SIG-M5 treated with dmso at 0.1 percent for 504 hours (cell line): ENCODE data around the gene POU2F2.
"Not testable (repeated sequence)": the region's sequence is repeated elsewhere in the genome, so short reads cannot be mapped to it uniquely, and the experiment has no call there.

Experiments used
- DNase-seq: peaks from one replicate; lab custom pipeline; 2025; ENCODE audit not compliant: unreplicated experiment; lab: John Stamatoyannopoulos, UW

POU2F2 gene

DNA sequence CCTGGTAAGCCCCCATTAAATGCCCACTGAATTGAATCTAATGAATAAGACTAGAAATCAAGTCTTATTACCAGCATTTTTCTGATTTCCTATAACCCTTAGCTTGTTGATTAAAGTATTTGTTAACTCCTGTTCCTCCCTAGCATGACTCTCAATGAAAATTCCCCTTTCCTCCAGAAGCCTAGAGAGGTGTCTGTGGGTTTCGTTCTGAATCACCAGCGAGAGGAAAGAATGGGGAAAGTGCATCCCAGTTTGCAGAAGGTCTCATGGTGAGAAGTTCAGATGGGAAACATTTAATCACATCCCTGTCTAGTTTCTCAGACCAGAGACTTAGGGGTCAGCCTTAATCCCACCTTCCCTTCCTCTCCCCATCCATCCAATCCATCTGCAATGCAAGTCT, 26.9 kb downstream of the POU2F2 start:
- no peak for DNase-seq

DNA sequence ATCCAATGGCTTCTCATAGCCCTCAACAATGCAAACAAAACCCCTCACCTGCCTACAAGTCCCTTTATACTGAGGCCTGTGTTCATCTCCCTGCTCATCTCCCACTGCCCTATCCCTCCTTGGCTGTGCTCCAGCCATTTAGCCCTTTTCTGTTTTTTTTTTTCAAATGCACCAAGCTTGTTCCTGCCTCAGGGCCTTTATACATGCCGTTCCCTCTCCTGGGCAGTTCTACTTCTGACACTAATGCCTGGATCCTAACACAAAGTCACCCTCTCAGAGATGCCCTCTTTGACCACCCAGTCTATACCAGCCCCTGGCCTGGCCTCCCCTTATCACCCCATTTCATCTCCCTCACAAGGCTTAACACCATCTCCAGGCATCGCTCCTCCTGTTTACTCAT, 29.4 kb downstream of the POU2F2 start:
- DNase-seq: no peak

DNA sequence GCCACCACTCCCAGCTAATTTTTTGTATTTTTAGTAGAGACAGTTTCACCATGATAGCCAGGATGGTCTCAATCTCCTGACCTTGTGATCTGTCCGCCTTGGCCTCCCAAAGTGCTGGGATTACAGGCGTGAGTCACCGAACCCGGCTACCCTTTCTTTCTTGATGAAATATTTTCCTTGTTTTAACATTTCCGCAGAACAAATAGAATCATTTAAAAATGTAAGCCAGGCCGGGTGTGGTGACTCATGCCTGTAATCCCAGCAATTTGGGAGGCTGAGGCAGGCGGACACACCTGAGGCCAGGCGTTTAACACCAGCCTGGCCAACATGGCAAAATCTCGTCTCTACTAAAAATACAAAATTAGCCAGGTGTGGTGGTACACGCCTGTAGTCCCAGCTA, 32.0 kb downstream of the POU2F2 start:
- DNase-seq: not testable (repeated sequence)

DNA sequence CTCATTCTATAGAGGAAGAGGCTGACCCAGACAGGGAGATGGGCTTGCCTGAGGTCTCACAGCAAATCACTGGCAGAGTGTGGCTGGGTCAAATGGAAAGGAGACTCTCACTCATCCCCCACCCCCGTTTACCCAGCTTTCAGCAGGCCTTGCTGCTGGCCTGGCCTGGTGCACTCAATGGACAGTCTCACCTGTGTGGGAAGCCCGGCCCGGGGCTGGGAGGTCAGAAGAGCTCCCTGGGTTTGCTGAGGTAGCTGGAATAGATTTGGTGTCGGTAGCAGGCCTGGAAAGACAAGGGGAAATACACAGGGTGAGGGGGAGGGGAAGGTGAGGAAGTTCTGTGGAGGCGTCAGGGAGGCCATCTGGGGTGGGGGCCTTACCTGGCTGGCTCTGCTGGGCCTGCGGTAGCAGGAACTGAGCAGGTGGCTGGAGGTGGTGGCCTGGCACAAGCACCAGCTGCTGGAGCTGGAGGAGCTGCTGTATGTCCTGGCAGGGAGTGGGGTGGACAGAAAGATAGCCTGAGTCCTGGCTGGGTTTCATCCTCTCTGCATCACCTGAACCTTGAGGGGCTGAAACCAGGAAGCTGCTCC, 32.8 kb downstream of the POU2F2 start:
- no peak for DNase-seq

DNA sequence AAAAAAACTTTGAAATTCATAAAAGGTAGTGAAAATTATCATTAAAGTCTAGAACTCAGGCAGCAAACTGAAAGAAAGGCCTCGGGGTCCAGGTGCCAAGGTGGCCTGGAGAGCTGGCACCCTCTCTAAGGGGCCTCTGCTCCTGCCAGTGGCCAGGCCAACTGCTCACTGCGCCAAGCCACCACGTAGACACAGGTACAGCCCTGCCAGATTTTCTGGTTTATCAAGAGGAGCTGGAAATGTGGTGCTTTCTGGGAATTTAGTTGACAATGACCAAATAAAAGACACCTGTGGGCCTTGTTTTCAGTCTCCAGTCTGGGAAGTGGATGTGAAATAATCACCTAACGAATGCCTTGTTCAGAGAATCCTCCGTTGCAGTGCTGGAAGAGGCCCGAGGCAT, 33.5 kb downstream of the POU2F2 start:
- no peak for DNase-seq

DNA sequence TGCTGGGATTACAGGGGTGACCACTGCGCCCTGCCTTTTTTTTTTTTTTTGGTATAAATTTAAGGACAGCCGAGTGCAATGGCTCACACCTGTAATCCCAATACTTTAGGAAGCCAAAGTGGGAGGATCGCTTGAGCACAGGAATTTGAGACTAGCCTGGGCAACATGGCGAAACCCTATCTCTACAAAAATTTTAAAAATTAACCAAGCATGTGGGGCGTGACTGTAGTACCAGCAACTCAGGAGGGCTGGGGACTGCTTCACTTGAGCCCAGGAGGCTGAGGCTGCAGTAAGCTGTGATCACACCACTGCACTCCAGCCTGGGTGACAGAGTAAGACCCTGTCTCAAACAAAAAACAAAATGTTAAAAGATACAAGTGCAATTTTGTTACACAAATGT, 34.8 kb downstream of the POU2F2 start:
- DNase-seq: no peak

DNA sequence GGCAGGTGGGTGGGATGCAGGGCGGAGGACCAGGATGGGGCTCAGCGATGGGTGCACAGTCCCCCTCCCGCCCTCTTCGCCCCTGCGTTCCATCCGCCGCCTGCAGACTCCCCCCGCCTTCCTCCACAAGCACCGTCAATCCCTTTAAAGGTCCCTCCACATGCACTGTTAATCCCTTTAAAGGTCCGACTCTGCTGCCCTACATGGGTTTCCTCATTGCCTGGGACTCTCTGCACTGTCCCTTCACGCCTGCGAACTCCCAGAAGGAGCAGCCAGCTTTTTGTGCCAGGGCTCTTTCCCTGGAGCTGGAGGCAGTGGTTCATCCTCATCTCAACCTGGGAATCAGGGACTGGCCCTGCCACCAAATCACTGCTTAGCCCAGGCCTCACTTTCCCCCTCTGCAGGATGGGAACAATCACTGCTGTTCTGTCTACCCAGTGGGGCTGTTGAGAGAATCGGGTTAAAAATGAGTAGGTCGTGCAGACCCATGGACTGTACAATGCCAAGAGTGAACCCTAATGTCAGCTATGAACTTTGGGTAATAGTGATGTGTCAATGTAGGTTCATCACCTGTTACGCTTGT, 35.9 kb downstream of the POU2F2 start:
- no peak for DNase-seq

DNA sequence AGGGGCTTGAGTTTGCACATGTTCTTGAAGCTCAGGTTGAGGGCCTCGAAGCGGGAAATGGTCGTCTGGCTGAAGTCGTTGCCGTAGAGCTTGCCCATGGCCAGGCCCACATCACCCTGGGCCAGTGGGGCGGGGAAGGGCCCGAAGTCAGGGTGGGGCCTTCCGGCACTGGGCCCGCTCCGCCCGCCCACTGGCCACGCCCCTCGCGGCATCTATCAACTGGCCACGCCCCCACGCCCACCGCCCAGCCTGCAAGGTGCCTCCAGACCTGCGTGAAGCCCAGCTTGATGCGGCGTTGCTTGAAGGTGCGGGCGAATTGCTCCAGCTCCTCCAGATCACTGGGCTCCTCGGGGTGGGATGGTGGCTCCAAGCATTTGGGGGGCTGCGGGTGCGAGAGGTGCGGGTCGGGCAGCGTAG, 36.4 kb downstream of the POU2F2 start:
- no peak for DNase-seq

DNA sequence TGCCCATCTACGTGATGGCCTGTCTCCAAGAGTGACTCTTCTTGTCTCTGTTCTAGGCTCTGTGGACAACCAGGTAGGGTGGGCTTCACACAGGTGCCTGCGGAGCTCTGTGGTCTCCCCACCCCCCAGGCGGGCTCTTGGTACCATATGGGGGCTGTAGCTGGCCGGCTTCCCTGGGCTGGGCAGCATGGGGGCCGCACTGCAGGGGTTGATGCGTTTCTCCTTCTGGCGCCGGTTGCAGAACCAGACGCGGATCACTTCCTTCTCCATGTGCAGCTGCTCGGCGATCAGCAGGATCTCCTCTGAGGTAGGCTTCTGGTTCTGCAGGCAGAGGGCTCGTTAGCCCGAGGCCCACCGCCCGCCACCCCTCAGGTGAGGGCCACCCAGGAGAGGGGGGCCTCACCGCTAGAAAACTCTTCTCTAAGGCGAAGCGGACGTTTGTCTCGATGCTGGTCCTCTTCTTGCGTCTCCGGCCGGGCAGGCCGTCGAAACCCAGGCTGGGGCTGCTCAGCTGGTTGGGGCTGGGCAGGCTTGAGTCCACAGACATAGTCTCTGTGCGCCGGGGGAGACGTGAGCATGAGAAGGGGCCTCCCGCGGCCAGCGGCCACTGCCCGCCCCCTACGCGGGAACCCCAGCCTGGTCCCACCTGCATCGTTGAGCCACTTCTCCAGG, 37.0 kb downstream of the POU2F2 start:
- no peak for DNase-seq

DNA sequence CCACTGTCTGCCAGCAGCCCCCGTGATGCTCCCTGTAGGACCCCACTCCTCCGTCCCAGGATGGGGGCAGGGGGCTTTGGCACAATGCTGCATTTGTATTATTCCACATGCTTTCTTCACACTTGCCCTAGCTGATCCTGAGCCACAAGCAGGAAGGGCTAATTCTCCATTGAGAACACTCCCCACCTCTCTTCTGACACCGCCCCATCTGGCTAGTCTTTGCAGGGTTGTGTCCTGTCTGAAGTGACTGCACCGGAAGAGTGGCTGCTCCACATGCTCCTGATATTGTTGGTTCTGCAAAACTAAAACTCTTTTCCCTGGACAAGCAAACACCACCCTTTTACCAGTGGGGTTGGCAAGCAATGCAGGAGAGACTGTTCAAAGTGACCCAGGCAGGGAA, 38.3 kb downstream of the POU2F2 start:
- no peak for DNase-seq

DNA sequence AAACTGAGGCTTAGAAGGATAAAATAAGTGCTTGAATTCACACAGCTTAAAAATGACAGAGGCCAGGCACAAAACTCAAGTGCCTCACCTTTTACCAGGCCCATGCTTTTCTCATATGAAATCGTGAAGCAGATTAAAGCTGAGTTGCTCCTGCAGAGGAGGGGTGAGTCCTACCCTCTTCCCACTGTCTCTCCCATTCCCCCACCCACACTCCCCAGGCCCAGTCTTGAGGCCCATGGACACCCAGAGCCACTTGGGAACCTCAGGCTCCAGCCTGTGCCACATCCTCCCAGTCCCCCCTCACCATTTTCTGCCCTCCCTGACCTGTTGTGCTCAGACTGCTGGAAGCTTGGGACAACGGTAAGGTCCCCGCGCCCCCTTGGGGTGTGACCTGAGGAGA, 38.7 kb downstream of the POU2F2 start:
- no peak for DNase-seq

DNA sequence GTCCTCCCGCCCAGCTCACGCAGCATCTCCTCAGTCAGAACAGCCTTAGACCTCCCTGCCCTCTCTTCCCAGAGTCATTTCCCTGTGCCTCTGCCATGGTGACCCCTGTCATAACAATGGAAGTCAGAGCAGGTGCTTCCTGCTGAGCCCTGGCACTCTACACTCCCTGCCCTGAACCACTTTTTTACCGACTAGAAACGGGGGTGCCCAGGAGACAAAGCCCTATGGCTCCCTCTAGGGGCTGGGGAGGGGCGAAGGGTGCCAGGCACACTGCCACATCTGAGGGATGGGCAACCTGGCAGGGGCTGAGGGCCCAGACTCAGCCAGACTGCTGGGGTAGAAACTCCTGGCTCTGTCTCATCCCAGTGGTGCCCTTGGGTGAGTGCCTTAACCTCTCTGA, 39.9 kb downstream of the POU2F2 start:
- DNase-seq: no peak

DNA sequence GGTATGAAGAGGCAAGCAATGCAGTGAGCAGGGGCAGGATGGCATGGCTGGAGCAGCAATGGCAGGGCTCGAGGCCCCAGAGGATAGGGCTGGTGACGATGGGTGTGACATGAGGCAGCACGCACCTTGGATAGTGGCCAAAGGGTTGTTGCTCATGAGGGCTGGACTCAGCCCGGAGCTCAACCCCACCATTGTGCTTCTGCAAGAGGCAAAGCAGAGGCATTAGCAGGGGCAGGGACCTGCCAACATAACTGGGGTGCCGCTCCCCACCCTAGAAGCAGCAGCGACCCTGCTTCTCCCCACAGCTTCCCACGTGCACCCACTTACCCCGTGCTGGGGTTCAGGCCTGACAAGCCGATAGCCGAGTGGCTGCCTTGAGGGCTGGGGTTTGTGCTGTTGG, 40.5 kb downstream of the POU2F2 start:
- no peak for DNase-seq

DNA sequence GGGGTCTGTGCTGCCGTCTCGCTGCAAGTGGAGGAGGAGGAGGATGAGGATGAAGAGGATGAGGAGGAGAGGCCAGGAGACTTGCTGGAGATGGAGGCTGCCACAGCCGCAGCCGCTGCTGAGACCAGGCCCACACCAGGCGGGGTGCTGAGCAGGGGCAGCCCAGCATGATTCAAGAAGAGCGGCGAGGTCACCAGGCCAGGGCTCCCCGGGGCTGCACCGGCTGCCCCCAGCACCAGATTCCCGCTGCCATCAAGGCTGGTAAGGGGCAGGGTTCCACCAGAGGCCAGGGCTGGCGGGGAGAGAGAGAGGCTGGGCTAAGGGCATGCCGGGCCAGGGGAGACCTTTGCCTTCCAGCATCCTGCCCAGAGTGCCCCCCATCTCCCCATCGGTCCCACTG, 40.9 kb downstream of the POU2F2 start:
- no peak for DNase-seq

DNA sequence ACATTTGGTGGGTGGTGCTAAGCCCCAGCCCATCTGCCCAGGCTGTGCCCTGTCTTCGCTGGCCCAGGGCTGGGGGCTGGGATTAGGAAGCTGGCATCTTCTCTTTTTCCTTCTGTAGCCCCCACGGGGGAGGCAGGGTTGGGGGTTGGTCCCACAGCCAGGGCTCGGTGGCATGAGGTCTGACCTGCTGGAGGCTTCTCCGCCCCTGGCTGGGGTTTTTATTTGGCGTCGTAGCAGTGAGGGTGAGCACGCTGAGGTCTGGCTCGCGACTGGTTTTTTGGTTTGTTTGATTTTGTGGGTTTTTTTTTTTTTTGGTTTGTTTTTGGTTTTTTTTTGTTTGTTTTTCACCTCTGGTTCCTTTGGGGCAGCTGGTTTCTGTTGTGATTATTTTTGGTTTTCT, 41.6 kb downstream of the POU2F2 start:
- DNase-seq: no peak

DNA sequence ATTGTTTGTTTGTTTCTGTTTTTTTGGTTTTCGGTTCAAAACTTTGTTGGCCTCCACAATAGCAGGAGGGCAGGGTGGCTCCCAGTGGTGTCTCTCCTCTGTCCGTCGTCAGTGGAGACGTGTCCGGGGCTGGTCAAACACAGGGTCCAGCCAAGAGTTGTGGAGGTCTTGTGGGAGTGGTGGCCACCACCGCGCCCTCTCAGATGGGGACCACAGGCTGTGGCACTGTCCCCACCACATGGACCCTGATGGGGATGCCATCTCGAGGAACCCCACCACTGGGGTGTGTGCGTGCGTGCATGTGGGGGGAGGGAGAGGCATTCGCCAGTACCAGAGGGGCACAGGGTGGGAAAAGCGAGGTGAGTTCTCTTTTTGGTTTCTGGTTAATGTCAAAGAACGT, 42.5 kb downstream of the POU2F2 start:
- no peak for DNase-seq

DNA sequence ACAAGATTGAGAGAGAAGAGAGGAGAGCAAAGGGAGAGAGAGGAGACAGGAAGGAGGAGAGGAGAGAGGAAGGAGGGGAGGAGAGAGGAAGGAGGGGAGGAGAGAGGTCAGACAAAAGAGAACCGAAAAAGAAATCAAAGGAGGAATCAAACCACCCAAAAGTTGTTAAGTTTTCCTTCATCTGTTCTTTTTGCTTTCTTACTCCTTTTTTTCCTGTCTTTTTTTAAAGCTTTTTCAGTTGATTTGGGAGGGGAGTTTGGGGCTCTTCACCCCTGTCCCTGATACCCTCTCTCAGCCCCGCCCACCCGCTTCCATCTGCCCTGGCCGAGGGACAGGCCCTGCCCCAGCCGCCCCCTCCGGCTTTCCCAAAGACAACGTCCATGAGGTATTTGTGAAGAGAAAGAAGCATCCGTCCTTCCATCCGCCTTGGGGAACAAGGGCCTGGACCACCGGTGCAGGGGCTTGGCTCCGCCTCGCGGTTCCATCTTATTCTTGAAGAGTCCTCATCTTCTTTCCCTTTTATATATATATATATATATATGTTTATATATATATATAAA, 43.0 kb downstream of the POU2F2 start:
- no peak for DNase-seq

DNA sequence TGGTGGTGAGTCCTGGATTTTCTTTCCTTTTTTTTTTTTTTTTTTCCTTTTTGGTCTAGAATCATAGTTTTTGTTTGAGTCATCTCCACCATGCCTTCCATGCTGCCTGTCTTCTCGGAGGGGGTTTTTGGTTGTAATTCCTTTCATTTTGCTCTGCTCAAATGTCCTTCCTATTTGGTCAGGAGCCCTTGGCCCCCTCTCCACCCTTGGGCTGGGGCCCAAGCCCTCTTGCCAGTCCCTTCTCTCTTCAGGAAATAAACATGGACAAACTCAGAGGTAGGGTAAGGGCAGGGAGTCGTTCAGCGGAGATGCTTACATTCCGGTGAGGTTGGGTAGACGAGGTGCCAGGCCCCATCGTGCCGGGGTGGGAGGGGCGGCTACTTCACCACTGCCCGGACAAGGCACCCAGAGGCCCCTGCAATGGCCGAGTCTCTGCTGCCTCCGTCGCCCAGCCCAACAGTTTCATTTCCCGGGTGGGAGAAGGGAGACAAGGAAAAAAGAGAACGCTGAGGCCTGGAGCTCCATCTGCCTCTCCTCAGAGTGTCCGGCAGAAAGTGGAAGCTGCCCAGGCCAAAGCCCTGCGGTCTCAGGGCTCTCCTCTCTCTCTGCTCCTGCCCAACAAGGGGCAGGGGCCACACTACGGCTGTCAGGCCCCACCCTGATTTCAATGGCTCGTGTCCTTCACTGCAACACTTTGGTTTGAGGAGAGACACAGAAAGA, 43.6 kb downstream of the POU2F2 start:
- no peak for DNase-seq

DNA sequence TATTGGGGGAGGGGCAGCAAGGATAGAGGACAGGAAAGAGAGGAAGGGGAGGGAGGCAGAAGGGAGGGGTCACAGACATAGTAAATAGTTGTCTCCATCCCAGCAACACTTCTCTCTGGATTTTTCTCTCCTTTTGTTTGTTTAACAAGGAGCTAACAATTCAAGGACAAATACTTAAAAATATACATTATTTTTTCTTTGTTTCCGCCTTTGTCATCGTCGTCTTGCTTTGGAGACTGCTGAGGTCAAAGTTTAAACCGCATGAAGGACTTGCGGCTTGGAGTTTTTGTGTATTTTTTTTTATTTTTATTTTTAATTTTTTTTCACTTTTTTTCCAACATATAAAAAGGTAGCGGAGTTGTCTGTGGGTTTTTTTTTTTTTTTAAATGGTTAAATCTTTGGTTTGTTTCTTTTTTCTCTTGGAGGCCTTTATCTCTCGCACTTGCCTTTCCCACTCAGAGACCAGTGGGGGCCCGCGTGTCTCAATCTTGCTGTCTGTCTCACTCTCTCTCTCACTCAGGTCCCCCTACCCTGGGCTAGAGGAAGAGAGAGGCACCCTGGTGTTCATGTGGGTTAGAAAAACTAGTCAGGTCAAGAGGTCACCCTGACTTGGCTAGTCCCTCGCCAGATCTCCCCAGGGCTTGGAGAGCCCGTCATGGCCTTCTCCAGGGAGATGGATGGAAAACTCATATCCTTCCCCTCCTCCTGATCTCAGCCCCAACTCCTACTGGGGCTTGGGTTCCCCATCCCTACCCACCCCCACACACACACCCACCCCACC, 45.3 kb downstream of the POU2F2 start:
- DNase-seq: no peak

DNA sequence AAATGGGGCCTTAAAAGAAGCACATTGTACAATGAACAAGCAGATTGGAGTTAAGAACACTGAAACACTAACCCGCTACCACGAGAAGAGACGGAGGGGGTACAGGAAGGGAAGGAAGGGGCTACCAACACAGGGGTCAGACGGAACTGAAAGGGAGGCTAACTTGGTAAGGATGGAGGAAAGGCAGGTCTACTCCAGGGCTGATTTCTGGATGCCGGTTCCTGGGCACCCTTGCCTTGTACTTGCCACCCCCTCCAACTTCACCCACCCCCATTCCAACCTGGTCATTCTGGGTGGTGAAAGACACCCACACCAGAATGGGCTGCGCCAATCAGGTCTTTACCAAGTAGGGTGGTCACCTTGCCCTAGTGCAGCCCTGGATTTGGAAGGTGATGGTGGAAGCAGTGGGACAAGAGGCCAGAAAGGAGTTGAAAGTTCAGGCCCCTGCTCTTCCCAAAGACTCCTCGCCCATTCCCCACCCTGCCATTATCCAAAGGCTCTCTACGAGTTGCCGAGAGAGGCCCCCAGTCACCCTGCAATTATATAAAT, 46.0 kb downstream of the POU2F2 start:
- no peak for DNase-seq

DNA sequence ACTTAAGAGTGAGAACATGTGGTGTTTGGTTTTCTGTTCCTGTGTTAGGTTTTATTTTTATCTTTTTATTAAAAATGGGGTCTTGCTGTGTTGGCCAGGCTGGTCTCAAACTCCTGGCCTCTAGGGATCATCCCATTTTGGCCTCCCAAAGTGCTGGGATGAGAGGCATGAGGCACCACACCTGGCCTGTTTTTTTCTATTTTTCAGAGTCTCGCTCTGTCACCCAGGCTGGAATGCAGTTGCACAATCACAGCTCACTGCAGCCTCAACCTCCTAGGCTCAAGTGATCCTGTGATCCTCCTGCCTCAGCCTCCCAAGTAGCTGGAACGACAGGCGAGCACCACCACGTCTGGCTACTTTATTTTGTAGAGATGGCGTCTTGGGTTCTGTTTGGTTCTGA, 48.7 kb downstream of the POU2F2 start:
- no peak for DNase-seq
